ENCODE data around the gene KLHL42. TPM values are rescaled to one million over a fixed set of nuclear protein-coding genes. Genes with fewer than 3 reads are reported as not detected.

The KLHL42 gene
- total and polyA plus RNA-seq, 2 of the 8 experiments (the other 6 are each of a cell fraction or from before 2014, with no cell fraction given): 13.6 to 21.6 TPM

- no peak for TF ChIP-seq CHD2 (IDR thresholded peaks at IDR 0.05; ENCODE audit: low read length)
- no peak for TF ChIP-seq EZH2 (IDR thresholded peaks at IDR 0.05; ENCODE audit: low read depth, low read length, severe bottlenecking)
- TF ChIP-seq CREB1 (IDR thresholded peaks at IDR 0.05): no peak
- no peak for TF ChIP-seq JUN (IDR thresholded peaks at IDR 0.05; ENCODE audit: low read depth, low read length)
- no peak for TF ChIP-seq EGR1 (IDR thresholded peaks at IDR 0.05; ENCODE audit: borderline replicate concordance, low read depth, low read length)
- no peak for TF ChIP-seq SIX5 (IDR thresholded peaks at IDR 0.05; ENCODE audit: low read depth, low read length)
- TF ChIP-seq GTF2F1 (IDR thresholded peaks at IDR 0.05; ENCODE audit: borderline replicate concordance, low read depth, low read length): no peak
- no peak for TF ChIP-seq CEBPB (IDR thresholded peaks at IDR 0.05; ENCODE audit: low read depth, low read length)
Observed at GRCh38 chr12:27828196-27828595, 48.2 kb downstream of the KLHL42 start (continued).

Data from H1 (cell line).